NCI-H2227 (cell line): ENCODE measurements around the gene KCNN1.
"Not testable (repeated sequence)": the region's sequence is repeated elsewhere in the genome, so short reads cannot be mapped to it uniquely, and the experiment has no call there.

Source experiments
- DNase-seq: peaks from one replicate; lab custom pipeline; 2025; ENCODE audit not compliant: unreplicated experiment; lab: John Stamatoyannopoulos, UW

The KCNN1 gene

DNA sequence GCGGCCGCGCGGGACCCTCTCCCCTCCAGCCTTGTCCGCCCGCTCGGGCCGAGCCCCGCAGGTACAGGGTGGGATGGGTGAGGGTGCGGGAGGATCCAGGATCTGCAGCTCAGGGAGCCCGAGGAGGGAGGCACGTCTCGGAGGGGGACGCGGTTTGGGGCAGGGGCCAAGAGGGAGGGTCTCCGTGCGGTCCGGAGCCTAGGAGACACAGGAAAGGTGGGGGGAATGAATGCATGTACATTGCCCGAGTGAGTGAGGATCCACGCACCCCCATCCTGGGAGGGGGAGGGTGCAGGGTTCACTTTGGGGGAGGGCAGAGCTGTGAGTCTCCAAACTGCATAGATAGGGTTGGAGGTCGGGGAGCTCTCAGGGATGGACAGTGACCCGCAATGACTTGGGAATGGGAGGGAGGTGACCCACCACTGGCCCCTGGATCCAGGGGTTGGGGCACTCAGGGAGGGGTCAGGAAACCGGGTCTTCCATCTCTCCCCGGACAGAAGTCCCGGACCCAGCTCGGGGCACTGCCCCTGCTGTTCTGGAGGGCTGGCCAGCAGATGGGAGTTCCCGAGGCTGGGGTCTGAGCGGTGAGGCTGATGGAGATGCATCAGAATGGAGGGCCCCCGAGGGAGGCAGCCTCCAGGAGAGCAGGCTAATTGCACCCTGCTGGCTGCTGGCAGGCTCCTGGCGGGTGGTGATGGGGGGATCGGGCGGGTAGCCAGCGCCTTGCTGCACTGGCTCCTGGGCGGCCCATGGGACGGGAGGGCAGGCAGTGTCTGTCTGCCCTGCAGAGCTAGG lies 547 bp downstream of the KCNN1 start:
- no peak for DNase-seq

DNA sequence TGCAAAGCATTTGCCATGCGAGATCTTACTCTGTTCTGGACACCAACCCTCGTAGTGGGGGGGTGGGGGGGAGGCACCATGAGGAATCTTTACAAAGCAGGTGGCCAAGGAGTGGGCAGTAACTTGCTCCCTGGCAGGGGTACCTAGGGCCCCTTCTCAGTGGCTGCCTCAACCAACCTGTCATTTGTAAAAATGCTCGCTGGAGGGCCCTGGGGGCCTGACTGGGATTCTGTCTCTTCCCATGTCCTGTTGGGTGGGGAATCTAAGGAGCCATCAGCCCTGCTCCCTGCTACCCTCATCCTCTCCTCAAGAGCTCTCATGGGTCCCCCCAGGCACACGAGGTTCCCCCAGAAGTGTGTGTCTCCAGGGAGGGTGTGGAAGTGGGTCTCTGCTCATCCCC lies 1.5 kb downstream of the KCNN1 start:
- no peak for DNase-seq

DNA sequence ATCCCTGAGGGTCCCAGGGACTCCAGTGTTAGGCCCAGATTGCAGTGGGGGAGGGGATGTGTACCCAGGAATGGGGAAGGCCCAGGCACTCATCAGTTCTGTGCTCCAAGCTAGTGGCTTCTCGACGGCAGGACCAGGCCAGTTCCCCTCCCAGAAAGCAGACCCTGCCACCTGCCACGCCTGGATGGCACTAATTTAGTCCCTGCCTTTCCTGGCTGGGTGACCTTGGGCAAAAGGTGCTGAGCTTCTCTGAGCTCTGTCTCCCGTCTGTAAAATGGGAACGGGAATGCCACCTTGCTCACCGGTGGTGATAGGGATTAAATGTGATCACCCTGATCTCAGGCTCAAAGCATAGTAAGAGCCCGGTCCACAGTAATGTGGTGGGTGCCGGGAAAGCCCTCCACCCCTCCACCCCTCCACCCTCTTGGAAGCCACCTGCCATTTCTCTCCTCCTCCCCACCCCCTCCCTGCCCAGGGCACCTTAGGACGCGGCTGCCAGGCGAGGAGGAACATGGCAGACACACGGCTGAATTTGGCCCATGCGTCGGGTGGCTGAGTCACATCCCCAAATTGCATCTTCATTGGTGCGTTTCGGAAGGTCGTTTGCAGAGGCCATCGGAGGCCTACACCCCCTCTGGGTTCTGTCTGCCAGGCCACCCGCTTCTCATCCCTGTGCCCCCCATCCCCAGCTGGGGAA lies 2.3 kb downstream of the KCNN1 start:
- no peak for DNase-seq

DNA sequence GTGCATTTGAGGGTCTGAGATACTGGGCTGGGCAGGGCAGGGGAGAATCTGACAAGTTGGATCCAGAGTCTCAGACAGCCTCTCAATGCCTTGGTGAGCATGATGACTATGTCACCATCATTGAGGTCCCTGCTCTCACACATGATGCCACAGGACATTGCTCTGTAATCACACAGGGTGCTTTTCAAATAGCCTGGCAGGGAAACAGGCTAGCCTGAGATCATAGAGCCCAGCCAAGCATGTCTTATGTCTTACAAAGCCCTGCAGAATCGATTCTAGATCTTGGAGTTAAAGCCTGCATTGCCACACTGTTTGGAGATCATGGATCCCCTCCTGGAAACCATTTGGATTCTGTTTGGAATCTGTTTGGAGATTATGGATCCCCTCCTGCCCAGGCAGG lies 5.3 kb downstream of the KCNN1 start:
- DNase-seq: no peak

DNA sequence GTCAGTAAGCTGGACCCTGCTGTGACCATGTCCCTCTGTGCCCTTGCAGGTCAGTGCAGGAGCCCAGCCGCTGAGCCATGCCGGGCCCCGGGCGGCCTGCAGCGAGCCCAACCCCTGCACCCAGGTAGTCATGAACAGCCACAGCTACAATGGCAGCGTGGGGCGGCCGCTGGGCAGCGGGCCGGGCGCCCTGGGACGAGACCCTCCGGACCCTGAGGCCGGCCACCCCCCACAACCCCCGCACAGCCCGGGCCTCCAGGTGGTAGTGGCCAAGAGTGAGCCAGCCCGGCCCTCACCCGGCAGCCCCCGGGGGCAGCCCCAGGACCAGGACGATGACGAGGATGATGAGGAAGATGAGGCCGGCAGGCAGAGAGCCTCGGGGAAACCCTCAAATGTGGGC lies 6.9 kb downstream of the KCNN1 start:
- DNase-seq: no peak

DNA sequence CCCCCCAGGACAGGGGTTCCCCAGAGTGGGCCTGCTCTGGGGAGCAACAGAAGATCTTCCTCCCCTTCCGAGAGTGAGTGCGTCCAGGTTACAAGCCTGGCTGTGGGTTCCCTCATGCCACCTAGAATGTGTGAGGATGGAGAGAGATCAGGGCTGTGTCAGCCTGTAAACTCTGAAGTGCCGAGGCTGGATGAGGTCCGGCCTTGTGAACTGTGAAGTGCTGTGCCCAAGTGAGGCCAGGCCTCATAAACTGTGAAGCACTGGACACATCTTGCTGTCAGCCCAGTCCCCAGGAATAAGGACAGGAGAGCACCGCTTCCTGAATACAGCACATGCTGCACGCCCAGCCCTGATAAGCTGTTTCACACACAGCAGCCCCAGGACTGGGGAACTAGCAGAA lies 7.6 kb downstream of the KCNN1 start:
- no peak for DNase-seq

DNA sequence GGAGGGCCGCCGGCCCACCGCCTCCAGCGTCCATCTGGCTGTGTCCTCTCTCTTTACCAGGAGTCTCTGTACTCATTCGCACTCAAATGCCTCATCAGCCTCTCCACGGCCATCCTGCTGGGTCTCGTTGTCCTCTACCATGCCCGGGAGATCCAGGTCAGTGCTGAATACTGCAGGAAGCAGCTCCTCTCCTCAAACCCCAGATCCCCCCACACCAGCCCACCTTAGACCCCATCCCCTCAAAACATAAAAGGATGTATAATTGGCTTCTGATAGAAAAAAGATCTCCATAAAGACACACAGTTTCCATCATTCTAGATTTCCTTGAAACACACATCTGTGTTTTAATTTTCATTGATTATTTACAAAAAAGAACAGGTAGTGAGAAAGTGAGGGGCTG lies 8.1 kb downstream of the KCNN1 start:
- DNase-seq: no peak

DNA sequence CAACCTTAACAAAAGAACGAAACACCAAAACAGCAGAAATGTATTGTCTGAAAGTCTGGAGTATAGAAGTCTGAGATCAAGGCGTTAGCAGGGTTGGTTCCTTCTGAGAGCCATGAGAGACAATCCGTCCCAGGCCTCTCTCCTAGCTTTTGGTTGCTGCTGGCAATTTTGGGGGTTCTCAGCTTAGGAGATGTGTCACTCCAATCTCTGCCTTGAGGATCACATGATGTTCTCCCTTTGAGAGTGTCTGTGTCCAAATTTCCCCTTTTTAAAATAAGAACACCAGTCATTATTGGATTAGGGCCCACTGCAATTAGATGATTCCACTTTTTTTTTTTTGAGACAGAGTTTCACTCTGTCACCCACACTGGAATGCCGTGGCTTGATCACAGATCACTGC lies 10.1 kb downstream of the KCNN1 start:
- no peak for DNase-seq

DNA sequence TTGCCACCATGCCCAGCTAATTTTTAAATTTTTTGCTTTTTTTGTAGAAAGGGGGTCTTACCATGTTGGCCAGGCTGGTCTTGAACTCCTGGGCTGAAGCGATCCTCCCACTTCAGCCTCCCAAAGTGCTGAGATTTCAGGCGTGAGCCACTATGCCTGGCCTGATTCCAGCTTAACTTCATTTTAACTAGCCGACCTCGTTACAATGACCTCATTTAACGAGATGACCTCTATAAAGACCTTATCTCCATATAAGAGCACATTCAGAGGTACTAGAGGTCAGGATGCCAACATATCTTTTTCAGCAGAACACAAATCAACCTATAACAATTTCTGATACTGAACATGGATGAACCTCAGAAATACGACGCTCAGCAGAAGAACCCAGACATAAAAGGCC lies 10.6 kb downstream of the KCNN1 start:
- DNase-seq: no peak

DNA sequence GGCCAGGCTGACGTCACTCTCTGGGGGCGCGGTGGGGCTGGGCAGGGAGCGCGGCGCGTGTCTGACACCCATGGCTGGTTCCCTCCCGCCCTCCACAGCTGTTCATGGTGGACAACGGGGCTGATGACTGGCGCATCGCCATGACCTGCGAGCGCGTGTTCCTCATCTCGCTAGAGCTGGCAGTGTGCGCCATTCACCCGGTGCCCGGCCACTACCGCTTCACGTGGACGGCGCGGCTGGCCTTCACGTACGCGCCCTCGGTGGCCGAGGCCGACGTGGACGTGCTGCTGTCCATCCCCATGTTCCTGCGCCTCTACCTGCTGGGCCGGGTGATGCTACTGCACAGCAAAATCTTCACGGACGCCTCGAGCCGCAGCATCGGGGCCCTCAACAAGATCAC lies 14.7 kb downstream of the KCNN1 start:
- DNase-seq: no peak

DNA sequence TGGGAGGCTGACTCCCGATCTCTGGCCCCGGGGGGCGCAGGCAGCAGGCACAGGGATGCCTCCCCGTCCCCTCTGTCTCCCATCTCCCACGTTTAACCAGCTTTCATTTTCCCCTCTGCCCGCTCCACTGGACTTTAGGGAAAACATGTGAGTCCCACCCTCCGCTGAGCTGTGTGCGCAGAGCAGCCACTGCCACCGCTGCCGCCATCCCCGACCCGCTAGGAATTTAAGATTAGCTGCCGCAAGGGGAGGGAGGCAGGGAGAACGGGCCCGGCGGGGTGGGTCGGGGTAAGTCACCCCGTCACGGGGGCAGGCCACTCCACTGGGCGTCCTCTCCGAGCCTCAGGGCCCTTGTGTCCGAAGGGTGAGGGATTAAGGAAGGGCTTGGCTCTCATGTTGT lies 15.5 kb downstream of the KCNN1 start:
- DNase-seq: no peak

DNA sequence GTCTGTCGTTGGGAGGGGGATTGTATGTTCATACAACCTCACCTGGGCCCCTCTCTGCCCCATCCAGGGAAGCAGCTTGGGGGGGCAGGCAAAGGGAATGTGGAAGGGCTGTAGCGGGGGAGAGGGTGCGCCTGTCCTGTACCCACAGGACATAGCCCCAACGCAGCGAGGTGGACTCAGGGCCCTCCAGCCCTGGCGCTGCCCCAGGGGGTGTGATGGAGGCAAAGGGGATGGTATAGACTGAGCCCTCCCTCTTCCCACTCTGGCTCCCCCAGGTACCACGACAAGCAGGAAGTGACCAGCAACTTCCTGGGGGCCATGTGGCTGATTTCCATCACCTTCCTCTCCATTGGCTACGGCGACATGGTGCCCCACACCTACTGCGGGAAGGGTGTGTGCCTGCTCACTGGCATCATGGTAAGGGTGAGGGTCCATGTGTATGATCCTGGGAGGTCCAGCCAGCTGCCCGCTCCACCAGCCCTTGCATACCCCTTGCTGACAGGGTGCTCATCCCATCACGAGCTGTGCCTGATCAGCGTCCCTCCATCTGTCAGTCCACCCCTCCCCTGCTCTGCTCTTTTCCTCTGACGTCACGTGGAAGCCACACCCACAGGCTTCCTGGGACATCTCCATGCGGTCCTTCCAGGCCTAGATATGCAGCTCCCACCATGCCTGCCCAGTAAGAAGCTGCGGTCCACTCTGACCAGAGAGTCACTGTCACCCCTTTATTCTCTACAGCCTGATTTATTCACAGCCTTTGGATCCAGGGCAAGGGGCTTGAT lies 18.3 kb downstream of the KCNN1 start:
- no peak for DNase-seq

DNA sequence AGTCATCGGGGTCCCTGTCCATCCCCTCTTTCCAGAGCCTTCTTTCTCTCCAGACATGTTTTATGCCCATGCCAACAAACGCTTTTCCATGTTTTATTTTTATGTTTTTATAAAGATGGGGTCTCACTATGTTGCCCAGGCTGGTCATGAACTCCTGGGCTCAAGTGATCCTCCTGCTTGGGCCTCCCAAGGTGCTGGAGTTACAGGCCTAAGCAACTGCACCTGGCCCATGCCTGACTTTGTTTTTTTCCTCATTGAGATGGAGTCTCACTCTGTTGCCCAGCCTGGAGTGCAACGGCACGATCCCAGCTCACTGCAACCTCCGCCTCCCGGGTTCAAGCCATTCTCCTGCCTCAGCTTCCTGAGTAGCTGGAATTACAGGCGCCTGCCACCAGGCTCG lies 19.7 kb downstream of the KCNN1 start:
- not testable (repeated sequence) for DNase-seq

DNA sequence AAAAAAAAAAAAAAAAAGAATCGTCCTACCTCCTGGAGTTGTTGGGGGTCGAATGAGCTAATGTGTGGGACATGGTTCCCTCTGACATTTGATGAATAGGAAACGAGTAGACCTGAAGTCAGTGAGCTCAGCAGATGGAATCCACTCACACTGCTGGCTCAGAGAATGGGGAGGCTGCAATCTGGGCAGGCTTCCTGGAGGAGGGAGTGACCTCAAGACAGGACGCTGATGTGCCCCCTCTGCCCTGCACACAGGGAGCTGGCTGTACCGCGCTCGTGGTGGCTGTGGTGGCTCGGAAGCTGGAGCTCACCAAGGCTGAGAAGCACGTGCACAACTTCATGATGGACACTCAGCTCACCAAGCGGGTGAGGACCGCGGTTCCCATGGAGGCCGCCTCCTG lies 21.3 kb downstream of the KCNN1 start:
- DNase-seq: no peak

DNA sequence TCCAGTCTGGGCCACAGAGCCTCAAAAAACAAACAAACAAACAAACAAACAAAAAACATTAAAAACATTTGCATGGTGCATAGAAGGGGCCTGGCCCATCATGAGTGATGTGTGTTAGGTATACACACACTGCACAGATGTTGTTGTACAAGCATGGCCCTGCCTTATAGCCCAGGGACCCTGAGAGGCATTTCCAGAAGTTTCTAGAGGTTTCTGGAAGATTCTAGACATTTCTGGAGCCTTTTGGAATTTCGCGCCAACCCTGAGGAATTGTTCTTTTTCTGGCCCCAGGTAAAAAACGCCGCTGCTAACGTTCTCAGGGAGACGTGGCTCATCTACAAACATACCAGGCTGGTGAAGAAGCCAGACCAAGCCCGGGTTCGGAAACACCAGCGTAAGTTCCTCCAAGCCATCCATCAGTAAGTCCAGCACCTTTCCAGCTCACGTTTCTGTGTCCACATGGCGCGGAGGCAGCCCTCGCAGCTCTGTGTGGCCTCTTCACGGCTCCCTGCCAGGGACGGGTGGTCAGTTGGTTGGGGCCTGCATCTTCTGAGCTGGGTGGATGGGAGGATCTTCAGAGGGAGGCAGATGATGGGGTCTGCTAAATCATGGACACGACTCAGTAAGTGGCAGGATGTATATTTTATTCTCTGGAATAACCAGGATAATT lies 22.7 kb downstream of the KCNN1 start:
- no peak for DNase-seq

DNA sequence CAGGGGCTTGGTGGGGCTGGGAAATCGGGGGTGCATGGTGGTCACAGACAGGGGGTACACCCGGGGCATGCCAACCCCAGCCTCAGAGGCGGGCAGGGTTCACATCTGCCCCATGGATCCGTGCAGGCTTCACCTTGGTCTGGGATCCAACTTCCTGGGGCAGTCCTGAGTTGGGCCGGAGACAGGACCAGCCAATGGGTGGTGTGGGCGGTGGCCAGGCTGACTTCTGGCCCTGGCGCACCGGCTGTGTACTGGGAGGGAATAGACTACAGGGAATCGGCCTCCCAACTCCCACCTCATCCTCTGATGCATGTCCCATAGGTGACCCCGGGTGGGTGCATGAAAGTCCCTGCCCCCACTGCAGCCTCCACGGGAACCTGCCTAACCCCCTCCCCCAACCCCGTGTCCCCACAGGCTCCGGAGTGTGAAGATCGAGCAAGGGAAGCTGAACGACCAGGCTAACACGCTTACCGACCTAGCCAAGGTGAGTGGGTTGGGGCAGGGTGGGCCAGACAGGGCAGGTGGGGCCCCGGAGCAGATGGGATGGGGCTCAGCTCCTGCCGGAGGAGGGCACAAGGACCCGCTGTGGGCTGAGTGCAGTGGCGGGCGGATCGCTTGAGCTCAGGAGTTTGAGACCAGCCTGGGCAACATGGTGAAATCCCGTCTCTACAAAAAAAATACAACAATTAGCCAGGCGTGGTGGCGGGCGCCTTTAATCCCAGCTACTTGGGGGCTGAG lies 26.3 kb downstream of the KCNN1 start:
- DNase-seq: no peak

DNA sequence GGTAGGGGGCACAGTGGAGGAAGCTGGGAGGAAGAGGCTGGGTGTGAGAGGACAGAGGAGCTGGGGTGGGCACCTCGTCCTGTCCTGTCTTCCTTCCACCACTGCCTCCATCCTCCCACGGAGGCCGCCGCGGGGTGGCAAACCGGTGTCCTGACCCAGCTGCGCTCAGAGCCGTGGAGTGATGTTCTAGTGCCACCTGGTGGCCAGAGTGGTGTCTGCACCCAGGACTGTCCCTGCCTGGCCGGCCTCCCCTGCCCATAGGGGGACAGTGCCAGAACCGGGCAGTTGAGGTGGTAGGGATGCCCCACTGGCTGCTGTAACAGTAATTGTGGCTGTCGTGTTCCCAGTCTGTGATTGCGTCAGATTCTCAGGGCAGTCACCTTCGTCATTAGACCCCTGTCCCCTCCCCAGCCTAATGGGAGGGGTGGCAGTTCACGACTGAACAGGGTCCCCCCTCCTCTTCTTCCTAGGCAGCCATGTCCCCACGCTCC lies 30.0 kb downstream of the KCNN1 start:
- DNase-seq: peak; percentile 77

DNA sequence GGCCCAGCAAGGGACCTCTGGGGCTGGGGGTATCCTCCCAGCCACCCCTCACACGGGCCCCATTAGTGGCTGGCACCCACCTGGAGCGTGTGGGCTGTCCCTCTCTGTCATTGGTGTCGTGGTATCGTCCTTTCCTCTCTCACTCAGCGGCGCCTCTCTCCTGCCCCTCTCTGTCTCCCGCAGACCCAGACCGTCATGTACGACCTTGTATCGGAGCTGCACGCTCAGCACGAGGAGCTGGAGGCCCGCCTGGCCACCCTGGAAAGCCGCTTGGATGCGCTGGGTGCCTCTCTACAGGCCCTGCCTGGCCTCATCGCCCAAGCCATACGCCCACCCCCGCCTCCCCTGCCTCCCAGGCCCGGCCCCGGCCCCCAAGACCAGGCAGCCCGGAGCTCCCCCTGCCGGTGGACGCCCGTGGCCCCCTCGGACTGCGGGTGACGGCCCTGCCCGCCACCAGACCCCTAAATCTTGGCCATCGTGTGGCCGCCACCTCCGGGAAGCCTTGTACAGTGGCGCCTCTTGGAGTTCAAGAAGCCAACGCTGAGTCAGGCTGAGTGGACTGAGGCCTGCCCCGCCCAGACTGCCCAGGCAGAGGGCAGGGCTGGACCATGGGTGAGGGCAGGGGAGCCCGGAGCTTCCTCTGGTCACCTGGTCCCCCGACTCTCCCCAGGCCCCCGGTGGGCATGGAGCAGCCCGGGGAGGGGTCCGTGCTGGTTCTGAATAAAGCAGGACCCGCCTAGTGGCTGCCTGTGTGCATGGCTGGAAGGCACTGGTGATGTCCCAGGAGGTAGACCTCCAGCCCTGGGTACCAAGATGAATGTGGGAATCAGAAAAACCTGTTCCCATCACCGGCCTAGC lies 31.3 kb downstream of the KCNN1 start:
- DNase-seq: no peak

DNA sequence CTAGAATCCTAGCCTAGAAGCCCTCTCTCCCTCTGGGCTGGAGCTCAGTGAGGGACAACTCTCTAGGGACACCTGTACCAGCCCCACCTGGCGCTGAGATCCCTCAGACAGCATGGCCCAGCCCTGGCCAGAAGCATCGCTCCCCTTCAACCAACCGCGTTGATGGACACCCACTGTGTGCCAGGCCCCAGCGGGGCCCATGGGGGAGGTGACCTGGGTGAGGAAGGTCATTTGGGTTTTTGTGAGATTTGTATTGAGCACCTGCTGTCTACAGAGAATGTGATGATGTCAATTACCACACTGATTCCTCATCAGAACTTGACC lies 31.9 kb downstream of the KCNN1 start:
- no peak for DNase-seq
